HepG2 (cell line): ENCODE measurements around the gene UBE2D3.

Experiments used
- BRCA1 ChIP-seq: sonication (generic); formaldehyde crosslinking; IDR thresholded peaks from 2 replicates; pipeline ENCODE4 v1.4.0; 2020; ENCODE audit warnings: missing genetic modification reagents
- CTCF ChIP-seq: sonication (generic); formaldehyde crosslinking; IDR thresholded peaks from 2 replicates; pipeline ENCODE4 v1.5.0; 2020; ENCODE audit warnings: mild to moderate bottlenecking, missing genetic modification reagents, moderate library complexity
- JUN ChIP-seq: sonication (generic); formaldehyde crosslinking; IDR thresholded peaks from 2 replicates; pipeline ENCODE4 v1.4.0; 2020; ENCODE audit warnings: mild to moderate bottlenecking, missing genetic modification reagents
- MAFK ChIP-seq, 2 experiments: IDR thresholded peaks in 1 of 2; conservative IDR thresholded peaks in 1 of 2; 2 replicates each; pipeline ENCODE4 v1.6.1; 2011; ENCODE audit warnings: improper control_type of control experiment in 2 of 2, low read length in 2 of 2
- MAZ ChIP-seq, 2 experiments: sonication (generic) in 1 of 2; formaldehyde crosslinking in 1 of 2; IDR thresholded peaks; 2 replicates each; pipeline versions ENCODE4 v1.5.0 to v1.6.1; 2012 to 2020; ENCODE audit warnings: low read depth in 2 of 2, mild to moderate bottlenecking in 2 of 2, borderline replicate concordance in 1 of 2, improper control_type of control experiment in 1 of 2, low read length in 1 of 2, missing genetic modification reagents in 1 of 2, moderate library complexity in 1 of 2
- MLXIP ChIP-seq: sonication (generic); formaldehyde crosslinking; IDR thresholded peaks from 2 replicates; pipeline ENCODE4 v1.9.0; 2021; ENCODE audit warnings: missing genetic modification reagents, borderline replicate concordance
- MYNN ChIP-seq: sonication (generic); formaldehyde crosslinking; IDR thresholded peaks from 2 replicates; pipeline ENCODE4 v1.4.0; 2020; ENCODE audit warnings: mild to moderate bottlenecking, low read depth, missing genetic modification reagents
- RCOR2 ChIP-seq: IDR thresholded peaks from 2 replicates; pipeline ENCODE4 v1.6.1; 2016; ENCODE audit warnings: missing biosample characterization, missing genetic modification reagents
- REST ChIP-seq, 2 experiments: IDR thresholded peaks; 2 replicates each; pipeline ENCODE4 v1.6.1; 2011 to 2012; ENCODE audit warnings: low read length in 2 of 2, borderline replicate concordance in 1 of 2, low read depth in 1 of 2, mild to moderate bottlenecking in 1 of 2, moderate library complexity in 1 of 2
- SUZ12 ChIP-seq: fragments of 150-350 bp; IDR thresholded peaks from 2 replicates; pipeline ENCODE4 v1.6.1; 2014; ENCODE audit warnings: low read depth, low read length
- TARDBP ChIP-seq: sonication (generic); formaldehyde crosslinking; IDR thresholded peaks from 2 replicates; pipeline ENCODE4 v1.8.0; 2022; ENCODE audit warnings: mild to moderate bottlenecking, missing genetic modification reagents
- ZFX ChIP-seq: sonication (generic); formaldehyde crosslinking; IDR thresholded peaks from 2 replicates; pipeline ENCODE4 v1.4.0; 2020; ENCODE audit warnings: mild to moderate bottlenecking, low read depth, missing genetic modification reagents, moderate library complexity
- ZNF737 ChIP-seq: sonication (generic); formaldehyde crosslinking; IDR thresholded peaks from 2 replicates; pipeline ENCODE4 v1.5.0; 2020; ENCODE audit warnings: missing genetic modification reagents, mild to moderate bottlenecking, borderline replicate concordance

GRCh38 chr4:102780476-102781144, 46.7 kb downstream of the UBE2D3 start:
- no peak for TF ChIP-seq BRCA1 (CRISPR knock-in tag)
- no peak for TF ChIP-seq CTCF
- TF ChIP-seq SUZ12, result no peak
- TF ChIP-seq ZNF737, result no peak
- TF ChIP-seq JUN (CRISPR knock-in tag), result no peak
- no peak for TF ChIP-seq ZFX (CRISPR knock-in tag)
- TF ChIP-seq MAFK (conservative IDR thresholded peaks at IDR 0.05 in 1 of 2, IDR thresholded peaks at IDR 0.05 in 1 of 2; ENCODE audit: low read length in 2 of 2), result peak; percentile 100
- no peak for TF ChIP-seq MAZ (IDR thresholded peaks at IDR 0.05; ENCODE audit: borderline replicate concordance, low read depth, low read length)
- no peak for TF ChIP-seq MAZ (CRISPR knock-in tag; IDR thresholded peaks at IDR 0.05; ENCODE audit: low read depth)
- TF ChIP-seq MYNN (CRISPR knock-in tag), result no peak
- TF ChIP-seq TARDBP (CRISPR knock-in tag), result no peak
- TF ChIP-seq RCOR2 (CRISPR knock-in tag), result no peak
- no peak for TF ChIP-seq REST (IDR thresholded peaks at IDR 0.05; ENCODE audit: borderline replicate concordance in 1 of 2, low read depth in 1 of 2, low read length in 2 of 2)
- no peak for TF ChIP-seq MLXIP
